Right lobe of liver (tissue), 4 donors: Measurements from ENCODE around the gene CA5A.
"Not testable (repeated sequence)": the region's sequence is repeated elsewhere in the genome, so short reads cannot be mapped to it uniquely, and the experiment has no call there.

ENCODE experiments used
- POLR2A ChIP-seq: fragments of 450-650 bp; IDR thresholded peaks from one replicate; pipeline ENCODE4 v1.6.1; 2017; ENCODE audit warnings: antibody characterized with exemption, mild to moderate bottlenecking
- TF ChIP-seq, protein P1 (sequence below), 4 donors: fragments of 200-600 bp in 3 of 4; fragments of 450-650 bp in 1 of 4; IDR thresholded peaks; one replicate each; pipeline versions ENCODE4 v1.5.1 to v1.8.0; 2016 to 2022; ENCODE audit warnings: antibody characterized with exemption in 4 of 4, mild to moderate bottlenecking in 2 of 4
- donor health status: DM: no; HTN: no; CAD: no.
- donor health status: DM: no; HTN: no; CAD: no.
- donor health status: DM: no; HTN: yes; CAD: no.

GRCh38 chr16:87869061-87869878, 67.1 kb downstream of the CA5A start, which contains the start of gene SLC7A5:
- TF ChIP-seq, protein P1, sequence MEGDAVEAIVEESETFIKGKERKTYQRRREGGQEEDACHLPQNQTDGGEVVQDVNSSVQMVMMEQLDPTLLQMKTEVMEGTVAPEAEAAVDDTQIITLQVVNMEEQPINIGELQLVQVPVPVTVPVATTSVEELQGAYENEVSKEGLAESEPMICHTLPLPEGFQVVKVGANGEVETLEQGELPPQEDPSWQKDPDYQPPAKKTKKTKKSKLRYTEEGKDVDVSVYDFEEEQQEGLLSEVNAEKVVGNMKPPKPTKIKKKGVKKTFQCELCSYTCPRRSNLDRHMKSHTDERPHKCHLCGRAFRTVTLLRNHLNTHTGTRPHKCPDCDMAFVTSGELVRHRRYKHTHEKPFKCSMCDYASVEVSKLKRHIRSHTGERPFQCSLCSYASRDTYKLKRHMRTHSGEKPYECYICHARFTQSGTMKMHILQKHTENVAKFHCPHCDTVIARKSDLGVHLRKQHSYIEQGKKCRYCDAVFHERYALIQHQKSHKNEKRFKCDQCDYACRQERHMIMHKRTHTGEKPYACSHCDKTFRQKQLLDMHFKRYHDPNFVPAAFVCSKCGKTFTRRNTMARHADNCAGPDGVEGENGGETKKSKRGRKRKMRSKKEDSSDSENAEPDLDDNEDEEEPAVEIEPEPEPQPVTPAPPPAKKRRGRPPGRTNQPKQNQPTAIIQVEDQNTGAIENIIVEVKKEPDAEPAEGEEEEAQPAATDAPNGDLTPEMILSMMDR (IDR thresholded peaks at IDR 0.05) = not testable (repeated sequence)
- peak; percentile 67 for TF ChIP-seq POLR2A
